ENCODE measurements around the gene MAP3K5. TPM values are rescaled to one million over a fixed set of nuclear protein-coding genes. Genes with fewer than 3 reads are reported as not detected.

The MAP3K5 gene
- total and polyA plus RNA-seq, 9 of the 15 experiments (the other 6 are each of a cell fraction or from before 2014, with no cell fraction given), result 2.2 to 13.0 (median 9.9) TPM

DNA sequence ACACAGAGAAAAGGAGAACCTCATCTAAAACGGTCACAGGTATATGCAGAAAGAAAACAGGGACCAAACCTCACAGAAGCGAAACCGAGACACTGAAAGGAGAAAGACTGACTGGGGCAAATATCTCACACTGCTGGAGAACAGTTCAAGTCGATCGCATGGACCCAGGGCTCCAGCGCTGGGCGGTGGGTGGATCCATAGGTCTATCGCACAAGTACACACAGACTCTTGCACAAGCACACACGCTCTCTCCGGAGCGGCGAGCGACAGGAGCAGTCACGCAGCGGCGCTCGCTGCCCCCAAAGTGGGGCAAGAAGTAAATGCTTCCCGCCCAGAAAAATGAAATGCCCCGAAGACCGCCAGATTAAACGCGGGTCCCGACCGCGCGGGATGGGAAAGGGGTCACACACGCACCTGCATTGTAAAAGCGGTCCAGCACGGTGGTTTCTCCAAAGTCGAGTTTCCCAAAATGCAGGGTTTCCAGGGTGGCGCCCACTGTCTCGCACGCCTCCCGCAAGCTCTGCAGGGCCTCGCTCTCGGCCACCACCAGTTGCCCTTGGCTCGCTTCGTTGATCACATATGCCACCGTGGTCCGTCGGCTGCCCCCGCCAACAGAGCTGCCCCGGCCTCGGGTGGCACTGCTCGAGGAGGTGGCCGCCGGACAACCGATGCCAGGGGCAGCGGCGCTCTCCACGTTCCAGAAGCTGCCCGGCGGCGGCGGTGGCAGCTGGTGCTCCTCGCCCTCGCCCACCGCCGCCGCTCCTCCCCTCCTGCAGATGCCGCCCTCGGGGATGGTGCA is 782 bp downstream of the MAP3K5 start (continued):
- TF ChIP-seq, protein P1, sequence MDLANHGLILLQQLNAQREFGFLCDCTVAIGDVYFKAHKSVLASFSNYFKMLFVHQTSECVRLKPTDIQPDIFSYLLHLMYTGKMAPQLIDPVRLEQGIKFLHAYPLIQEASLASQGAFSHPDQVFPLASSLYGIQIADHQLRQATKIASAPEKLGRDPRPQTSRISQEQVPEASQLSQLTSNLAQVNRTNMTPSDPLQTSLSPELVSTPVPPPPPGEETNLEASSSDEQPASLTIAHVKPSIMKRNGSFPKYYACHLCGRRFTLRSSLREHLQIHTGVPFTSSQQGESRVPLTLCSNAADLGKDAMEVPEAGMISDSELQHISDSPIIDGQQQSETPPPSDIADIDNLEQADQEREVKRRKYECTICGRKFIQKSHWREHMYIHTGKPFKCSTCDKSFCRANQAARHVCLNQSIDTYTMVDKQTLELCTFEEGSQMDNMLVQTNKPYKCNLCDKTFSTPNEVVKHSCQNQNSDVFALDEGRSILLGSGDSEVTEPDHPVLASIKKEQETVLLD (IDR thresholded peaks at IDR 0.05), result no peak
- TF ChIP-seq E2F3 (CRISPR knock-in tag; IDR thresholded peaks at IDR 0.05) (no peak), RNF2 (IDR thresholded peaks at IDR 0.05) (no peak), ILK (tag; IDR thresholded peaks at IDR 0.05; ENCODE audit: borderline replicate concordance, low read depth) (no peak), CBFB (CRISPR knock-in tag; IDR thresholded peaks at IDR 0.05) (no peak), CBX3 (IDR thresholded peaks at IDR 0.05; ENCODE audit: borderline replicate concordance in 1 of 2, low read length in 2 of 2) (no peak), CEBPG (CRISPR knock-in tag; IDR thresholded peaks at IDR 0.05) (peak; percentile 52; the same call in 1 of the 2 replicates), CEBPG (tag; conservative IDR thresholded peaks at IDR 0.05 in 1 of 2, IDR thresholded peaks at IDR 0.05 in 1 of 2) (peak; percentile 50 to 78), HDAC2 (IDR thresholded peaks at IDR 0.05) (peak; percentile 42; the same call in 1 of the 2 replicates), FIP1L1 (IDR thresholded peaks at IDR 0.05; ENCODE audit: low read depth, low read length, poor library complexity, severe bottlenecking) (peak; percentile 26), IRF2 (CRISPR knock-in tag; IDR thresholded peaks at IDR 0.05) (no peak)
- TF ChIP-seq, protein P2, sequence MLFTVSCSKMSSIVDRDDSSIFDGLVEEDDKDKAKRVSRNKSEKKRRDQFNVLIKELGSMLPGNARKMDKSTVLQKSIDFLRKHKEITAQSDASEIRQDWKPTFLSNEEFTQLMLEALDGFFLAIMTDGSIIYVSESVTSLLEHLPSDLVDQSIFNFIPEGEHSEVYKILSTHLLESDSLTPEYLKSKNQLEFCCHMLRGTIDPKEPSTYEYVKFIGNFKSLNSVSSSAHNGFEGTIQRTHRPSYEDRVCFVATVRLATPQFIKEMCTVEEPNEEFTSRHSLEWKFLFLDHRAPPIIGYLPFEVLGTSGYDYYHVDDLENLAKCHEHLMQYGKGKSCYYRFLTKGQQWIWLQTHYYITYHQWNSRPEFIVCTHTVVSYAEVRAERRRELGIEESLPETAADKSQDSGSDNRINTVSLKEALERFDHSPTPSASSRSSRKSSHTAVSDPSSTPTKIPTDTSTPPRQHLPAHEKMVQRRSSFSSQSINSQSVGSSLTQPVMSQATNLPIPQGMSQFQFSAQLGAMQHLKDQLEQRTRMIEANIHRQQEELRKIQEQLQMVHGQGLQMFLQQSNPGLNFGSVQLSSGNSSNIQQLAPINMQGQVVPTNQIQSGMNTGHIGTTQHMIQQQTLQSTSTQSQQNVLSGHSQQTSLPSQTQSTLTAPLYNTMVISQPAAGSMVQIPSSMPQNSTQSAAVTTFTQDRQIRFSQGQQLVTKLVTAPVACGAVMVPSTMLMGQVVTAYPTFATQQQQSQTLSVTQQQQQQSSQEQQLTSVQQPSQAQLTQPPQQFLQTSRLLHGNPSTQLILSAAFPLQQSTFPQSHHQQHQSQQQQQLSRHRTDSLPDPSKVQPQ (CRISPR knock-in tag; IDR thresholded peaks at IDR 0.05; ENCODE audit: borderline replicate concordance), result no peak
- TF ChIP-seq, protein P3, sequence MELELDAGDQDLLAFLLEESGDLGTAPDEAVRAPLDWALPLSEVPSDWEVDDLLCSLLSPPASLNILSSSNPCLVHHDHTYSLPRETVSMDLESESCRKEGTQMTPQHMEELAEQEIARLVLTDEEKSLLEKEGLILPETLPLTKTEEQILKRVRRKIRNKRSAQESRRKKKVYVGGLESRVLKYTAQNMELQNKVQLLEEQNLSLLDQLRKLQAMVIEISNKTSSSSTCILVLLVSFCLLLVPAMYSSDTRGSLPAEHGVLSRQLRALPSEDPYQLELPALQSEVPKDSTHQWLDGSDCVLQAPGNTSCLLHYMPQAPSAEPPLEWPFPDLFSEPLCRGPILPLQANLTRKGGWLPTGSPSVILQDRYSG (tag; conservative IDR thresholded peaks at IDR 0.05; ENCODE audit: low read depth), result no peak
- TF ChIP-seq, protein P4, sequence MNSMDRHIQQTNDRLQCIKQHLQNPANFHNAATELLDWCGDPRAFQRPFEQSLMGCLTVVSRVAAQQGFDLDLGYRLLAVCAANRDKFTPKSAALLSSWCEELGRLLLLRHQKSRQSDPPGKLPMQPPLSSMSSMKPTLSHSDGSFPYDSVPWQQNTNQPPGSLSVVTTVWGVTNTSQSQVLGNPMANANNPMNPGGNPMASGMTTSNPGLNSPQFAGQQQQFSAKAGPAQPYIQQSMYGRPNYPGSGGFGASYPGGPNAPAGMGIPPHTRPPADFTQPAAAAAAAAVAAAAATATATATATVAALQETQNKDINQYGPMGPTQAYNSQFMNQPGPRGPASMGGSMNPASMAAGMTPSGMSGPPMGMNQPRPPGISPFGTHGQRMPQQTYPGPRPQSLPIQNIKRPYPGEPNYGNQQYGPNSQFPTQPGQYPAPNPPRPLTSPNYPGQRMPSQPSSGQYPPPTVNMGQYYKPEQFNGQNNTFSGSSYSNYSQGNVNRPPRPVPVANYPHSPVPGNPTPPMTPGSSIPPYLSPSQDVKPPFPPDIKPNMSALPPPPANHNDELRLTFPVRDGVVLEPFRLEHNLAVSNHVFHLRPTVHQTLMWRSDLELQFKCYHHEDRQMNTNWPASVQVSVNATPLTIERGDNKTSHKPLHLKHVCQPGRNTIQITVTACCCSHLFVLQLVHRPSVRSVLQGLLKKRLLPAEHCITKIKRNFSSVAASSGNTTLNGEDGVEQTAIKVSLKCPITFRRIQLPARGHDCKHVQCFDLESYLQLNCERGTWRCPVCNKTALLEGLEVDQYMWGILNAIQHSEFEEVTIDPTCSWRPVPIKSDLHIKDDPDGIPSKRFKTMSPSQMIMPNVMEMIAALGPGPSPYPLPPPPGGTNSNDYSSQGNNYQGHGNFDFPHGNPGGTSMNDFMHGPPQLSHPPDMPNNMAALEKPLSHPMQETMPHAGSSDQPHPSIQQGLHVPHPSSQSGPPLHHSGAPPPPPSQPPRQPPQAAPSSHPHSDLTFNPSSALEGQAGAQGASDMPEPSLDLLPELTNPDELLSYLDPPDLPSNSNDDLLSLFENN (IDR thresholded peaks at IDR 0.05; ENCODE audit: low read depth in 2 of 2, low read length in 2 of 2), result no peak
